SKM-1 treated with dmso at 0.1 percent for 144 hours (cell line): ENCODE data around the gene TCF7.
A peak's percentile ranks its signal among the peaks of the same experiment; 100 is the strongest.

Source experiments
- DNase-seq: peaks from one replicate; lab custom pipeline; 2025; ENCODE audit not compliant: unreplicated experiment; lab: John Stamatoyannopoulos, UW

TCF7 gene

GRCh38 chr5:134113902-134114875, at the start of gene TCF7:
Gene TCF7, plus strand, starts transcription at chr5:134114681. Its CDS starts 226 bp downstream, at chr5:134114907.
- peak; percentile 52 for DNase-seq

- DNase-seq, result no peak
Measured at GRCh38 chr5:134069553-134069952, 44.9 kb upstream of the TCF7 start.

- no peak for DNase-seq
Measured at GRCh38 chr5:134070725-134071613, 43.5 kb upstream of the TCF7 start.

- no peak for DNase-seq
Measured at GRCh38 chr5:134071614-134072207, 42.8 kb upstream of the TCF7 start.

- no peak for DNase-seq
Measured at GRCh38 chr5:134072471-134073210, 41.8 kb upstream of the TCF7 start.

GRCh38 chr5:134073404-134073803, 41.1 kb upstream of the TCF7 start:
- peak; percentile 14 for DNase-seq

GRCh38 chr5:134075102-134075501, 39.4 kb upstream of the TCF7 start:
- DNase-seq, result no peak

GRCh38 chr5:134077926-134078580, 36.4 kb upstream of the TCF7 start:
- no peak for DNase-seq

GRCh38 chr5:134079748-134080581, 34.5 kb upstream of the TCF7 start:
- DNase-seq, result no peak

GRCh38 chr5:134082264-134082992, 32.1 kb upstream of the TCF7 start:
- DNase-seq, result no peak

GRCh38 chr5:134083517-134083916, 31.0 kb upstream of the TCF7 start:
- no peak for DNase-seq

GRCh38 chr5:134084022-134084565, 30.4 kb upstream of the TCF7 start:
- DNase-seq, result no peak

- no peak for DNase-seq
Measured at GRCh38 chr5:134084570-134084969, 29.9 kb upstream of the TCF7 start.

- DNase-seq, result no peak
Measured at GRCh38 chr5:134085411-134085810, 29.1 kb upstream of the TCF7 start.

GRCh38 chr5:134086225-134086942, 28.1 kb upstream of the TCF7 start:
- no peak for DNase-seq

GRCh38 chr5:134086943-134087305, 27.6 kb upstream of the TCF7 start:
- no peak for DNase-seq

GRCh38 chr5:134088291-134088690, 26.2 kb upstream of the TCF7 start:
- no peak for DNase-seq
